Measurements from ENCODE around the gene GNB1L.

- TF ChIP-seq, protein P1, sequence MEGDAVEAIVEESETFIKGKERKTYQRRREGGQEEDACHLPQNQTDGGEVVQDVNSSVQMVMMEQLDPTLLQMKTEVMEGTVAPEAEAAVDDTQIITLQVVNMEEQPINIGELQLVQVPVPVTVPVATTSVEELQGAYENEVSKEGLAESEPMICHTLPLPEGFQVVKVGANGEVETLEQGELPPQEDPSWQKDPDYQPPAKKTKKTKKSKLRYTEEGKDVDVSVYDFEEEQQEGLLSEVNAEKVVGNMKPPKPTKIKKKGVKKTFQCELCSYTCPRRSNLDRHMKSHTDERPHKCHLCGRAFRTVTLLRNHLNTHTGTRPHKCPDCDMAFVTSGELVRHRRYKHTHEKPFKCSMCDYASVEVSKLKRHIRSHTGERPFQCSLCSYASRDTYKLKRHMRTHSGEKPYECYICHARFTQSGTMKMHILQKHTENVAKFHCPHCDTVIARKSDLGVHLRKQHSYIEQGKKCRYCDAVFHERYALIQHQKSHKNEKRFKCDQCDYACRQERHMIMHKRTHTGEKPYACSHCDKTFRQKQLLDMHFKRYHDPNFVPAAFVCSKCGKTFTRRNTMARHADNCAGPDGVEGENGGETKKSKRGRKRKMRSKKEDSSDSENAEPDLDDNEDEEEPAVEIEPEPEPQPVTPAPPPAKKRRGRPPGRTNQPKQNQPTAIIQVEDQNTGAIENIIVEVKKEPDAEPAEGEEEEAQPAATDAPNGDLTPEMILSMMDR (IDR thresholded peaks at IDR 0.05), result no peak
- TF ChIP-seq EZH2 (IDR thresholded peaks at IDR 0.05; ENCODE audit: borderline replicate concordance, insufficient read depth, low read depth, low read length, poor library complexity, severe bottlenecking), result no peak
Observed at GRCh38 chr22:19828035-19828401, 26.7 kb downstream of the GNB1L start.

Data from B cell (primary cell).